GM19239 (cell line): ENCODE data around the gene BMX.
A peak's percentile ranks its signal among the peaks of the same experiment; 100 is the strongest.

Experiments used
- DNase-seq: peaks from one replicate; pipeline ENCODE4 v3.0.0; 2011; ENCODE audit warnings: low spot score; ENCODE audit not compliant: insufficient read length
- FAIRE-seq: peaks from 2 replicates; lab custom pipeline; 2011; peaks lifted over from hg19 to GRCh38; lab: Jason Lieb, UNC

BMX gene

DNA sequence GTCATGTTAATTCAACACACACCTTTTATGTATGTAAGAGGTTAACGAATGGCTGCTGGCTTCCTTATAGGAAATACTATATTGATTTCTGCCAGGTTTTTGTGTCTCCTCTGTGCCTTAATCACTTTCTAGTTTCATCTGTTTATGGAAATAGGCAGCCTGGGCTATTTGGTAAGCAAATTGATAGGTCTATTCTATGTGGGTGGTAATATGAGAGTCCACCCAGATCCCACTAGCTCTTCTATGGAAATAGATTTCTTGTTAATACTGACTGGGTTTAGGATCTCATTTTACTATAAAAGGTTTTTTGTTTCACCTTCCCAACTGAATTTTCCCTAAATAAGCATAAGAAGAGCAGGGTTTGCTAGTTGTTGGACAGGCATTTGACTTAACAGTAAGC is 4.1 kb downstream of the BMX start:
- FAIRE-seq (no peak), DNase-seq (no peak)

DNA sequence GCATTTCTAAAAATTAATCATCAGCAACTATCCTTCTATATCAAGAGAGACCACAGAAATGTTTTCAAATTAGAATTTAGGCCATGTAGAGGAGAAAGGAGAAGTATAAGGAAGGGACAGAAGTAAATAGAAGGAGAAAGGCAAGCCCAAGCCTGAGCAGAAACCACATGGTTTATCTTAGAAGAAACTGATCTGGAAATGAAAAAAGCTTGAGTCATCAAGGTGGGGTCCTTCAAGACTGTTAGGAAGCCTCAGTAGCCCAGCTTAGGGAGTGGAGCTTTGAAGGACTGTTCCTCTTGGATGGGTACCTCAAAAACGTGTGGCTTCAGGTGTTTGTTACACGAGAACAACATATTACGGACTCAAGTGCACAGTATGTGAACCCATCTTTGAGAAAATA is 4.5 kb downstream of the BMX start:
- no peak for DNase-seq
- no peak for FAIRE-seq

DNA sequence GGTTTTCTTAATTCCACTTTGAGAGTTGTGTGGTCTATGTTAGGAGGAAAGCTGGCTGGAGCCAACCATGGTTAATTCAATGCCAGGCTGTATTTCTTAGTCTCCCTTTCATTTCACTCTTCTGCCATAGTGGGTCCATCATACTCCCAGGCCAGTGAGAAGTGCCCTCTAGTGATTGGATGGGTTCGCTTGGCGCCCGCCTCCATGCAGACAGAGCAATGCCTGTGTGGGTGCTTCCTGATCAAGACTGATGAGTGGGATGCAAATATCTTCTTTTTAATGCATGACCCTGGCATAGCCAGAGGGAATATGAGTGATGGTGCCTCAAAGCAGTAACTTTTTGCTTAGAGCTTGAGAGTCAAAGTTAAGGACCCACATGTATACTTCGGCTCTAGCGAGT is 6.4 kb downstream of the BMX start:
- no peak for DNase-seq
- no peak for FAIRE-seq

DNA sequence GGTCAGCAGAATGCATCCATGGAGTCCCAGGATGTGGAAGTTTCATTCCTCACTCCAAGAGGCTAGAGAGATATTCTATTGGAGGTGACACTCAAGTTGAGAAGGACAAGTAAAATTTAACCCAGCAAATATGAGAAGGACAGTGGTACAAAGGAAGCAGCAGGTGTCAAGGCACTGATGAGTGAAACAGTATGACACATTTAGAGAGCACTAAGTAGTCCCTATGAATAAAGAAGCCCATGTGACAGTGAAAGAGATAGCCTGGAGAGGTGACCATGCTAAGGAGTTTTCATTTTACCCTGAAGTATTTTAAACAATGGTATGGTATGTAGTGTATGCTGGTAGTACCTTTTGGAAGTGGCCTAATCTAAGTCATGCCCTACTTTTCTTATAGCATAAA is 9.2 kb downstream of the BMX start:
- peak; percentile 48 for FAIRE-seq
- DNase-seq, result no peak

DNA sequence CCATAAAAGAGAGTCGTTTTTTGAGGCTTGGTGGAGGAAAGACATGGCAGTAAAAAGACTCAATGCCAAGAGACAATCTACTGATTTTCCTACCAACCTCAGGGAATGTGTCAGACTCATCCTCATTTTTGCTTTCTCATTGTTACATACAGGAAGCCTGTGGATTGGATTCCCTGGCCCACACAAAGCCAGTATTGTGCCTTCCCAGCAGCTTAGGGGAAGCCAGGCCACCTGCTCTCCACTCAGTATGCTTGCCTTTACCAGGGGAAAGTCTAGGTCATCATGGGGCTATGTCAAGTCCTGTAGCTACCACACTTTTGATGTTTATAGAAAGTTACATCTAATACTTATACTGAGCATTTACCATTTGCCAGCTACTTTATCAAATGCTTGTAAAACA is 11.0 kb downstream of the BMX start:
- DNase-seq (no peak), FAIRE-seq (no peak)

DNA sequence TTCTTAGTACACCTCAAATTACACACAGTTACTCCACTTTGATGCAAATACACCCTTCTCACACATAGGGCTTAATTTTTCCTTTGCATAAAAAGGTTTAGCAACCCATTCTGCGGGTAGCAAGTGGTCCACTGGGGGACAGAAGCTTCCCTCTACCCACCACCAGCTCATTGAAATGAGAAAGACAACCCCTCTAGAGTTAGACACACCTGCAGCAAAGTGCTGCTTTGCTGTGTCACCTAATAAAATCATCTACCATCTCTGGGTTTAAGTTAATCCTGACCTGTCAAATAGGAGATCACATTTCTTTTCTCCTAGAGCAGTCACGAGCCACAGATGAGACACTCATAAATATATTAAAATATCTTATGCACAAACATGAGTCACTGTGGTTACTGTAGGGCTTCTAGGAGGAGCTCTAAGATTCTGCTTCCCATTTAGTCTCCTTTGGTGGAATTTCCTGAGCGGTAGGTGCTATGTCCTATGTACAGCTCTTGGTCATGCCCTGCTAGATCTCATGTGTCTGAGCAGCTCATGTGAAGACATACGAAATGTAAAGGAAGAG is 11.9 kb downstream of the BMX start:
- FAIRE-seq, result no peak
- DNase-seq, result no peak

DNA sequence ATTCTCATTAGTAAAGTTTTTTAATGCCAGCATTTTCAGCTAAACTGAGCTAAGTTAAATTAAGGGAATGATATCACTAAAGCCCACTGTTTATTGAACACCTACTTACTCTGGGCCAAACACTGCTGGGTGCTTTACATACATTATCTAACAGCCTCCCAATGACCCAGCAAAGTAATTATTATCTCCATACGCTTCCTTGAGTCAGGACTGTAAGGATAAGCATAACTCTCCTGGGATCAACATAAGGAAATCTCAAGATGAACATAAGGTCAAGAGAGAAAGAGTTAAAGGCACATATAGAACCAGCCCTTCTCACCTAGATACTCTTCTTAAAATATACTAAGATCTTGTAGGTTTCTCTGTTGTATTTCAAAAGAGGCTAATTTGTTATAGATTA is 13.7 kb downstream of the BMX start:
- no peak for FAIRE-seq

DNA sequence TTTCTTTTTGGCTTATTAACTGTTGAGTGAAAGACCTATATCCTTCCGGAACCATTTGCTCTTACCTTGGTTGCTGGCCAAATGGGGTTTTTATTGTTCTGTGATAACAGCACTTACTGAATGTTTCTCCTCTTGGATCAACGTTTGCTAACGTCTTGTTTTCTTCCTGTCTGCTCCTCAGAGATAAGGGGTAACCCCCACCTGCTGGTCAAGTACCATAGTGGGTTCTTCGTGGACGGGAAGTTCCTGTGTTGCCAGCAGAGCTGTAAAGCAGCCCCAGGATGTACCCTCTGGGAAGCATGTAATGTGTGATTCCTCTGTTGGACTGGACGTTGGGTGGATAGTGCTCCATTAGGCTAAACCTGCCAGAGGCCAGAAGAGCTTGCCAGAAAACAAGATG is 15.3 kb downstream of the BMX start:
- FAIRE-seq (no peak), DNase-seq (no peak)

More for the DNA sequence above, 13.7 kb downstream of the BMX start:
- no peak for DNase-seq

DNA sequence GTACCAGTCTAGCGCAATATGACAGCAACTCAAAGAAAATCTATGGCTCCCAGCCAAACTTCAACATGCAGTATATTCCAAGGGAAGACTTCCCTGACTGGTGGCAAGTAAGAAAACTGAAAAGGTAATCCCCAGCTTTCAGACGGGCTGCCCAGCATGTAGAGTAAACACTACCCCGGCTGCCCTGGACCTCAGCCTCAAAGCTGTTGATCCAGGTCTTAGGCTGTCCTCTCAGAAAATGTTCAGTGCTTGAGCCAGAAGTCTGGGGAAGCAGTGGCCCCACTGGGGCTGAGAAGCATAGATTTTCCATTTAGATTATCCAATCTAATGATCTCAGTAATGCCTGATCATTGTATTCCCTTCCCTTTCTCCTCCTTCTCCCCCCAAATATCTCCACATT is 21.9 kb downstream of the BMX start:
- no peak for FAIRE-seq

DNA sequence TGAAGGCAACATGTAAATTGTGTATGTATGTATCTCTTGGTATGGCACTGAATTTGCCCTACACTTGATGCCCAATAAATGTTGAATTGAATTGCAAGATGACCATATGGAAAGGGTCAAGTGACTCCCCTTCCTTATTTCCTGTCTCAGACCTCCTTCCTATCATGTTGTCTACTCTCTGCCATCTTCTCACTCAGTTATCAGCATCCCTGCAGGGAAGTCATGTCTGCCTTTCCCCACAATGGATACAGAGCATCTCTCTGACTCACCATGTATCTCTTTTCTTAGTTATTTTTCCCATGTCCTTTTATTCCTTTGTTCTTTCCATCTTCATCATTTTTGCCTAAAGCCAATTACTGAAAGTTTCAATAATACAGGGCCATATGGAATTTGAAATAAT is 22.5 kb downstream of the BMX start:
- DNase-seq (no peak), FAIRE-seq (peak; percentile 28)

More for the DNA sequence above, 21.9 kb downstream of the BMX start:
- DNase-seq, result no peak

DNA sequence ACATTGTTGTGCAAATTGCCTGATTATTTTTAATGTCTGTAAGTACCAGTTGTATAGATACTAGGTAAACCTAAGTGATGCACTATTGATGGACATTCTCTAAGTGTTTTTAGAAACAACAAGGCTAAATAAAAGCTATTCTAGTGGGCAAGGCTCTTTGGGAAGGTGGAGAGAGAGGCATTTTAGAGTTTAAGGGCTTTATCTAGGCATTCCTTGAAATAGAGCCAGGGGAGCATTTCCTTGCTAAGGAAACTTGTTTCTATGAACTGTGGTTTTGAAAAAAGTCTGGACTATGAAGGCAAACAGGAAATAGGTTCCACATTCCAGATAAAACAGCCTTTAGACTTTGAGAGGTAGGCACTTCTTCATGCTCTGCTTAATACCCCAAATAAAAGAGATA is 23.8 kb downstream of the BMX start:
- no peak for FAIRE-seq
- no peak for DNase-seq

DNA sequence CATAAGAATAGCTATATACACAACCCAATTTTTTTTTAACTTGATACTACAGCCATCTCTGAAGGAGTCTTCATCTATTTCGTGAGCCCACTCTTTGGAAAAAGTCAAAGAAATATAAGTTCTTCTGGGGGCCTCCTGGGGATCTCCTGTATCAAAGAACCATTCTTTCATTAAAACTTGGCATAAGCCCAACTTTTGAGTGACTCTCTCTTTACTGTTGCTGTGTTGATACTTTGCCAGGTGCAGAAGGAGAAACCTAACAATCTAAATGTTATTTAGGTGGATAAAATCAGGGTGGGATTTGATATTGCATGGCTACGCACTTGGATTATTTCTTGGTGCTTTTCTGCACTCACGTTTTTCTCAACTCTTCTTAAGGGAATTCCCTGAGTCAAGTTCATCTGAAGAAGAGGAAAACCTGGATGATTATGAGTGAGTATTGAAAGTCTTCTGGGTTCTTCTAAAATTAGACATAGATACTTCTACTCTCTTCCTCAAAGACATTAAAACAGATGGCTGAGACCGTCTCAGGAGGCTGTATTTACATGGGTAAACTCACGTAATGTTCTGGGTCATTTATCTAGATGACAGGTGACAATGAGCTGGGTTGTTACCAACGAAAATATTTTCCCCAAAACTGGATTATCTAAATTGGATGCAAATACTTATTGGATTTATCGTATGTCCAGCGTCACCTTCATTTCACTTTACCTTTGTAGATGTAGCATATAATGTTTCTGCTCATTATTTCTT is 25.2 kb downstream of the BMX start:
- DNase-seq (no peak), FAIRE-seq (no peak)

DNA sequence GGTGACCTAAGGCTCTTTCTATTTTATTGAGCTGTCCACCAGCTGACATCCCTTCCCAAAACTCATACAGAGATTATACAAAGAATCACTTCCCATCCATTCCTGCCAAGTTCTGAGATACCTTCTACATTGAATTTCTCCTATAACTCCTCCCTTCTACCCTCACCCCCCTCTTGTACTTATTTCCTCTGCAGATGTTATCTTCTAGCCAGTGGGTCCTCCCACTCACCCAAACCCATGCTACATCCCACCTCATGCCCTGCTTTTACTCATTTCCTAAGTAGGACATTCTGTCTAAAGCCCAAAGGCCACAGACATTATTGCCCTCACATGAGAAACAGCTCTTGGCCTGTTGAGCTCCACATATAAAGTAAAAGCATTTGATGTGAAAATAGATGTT is 28.6 kb downstream of the BMX start:
- no peak for FAIRE-seq

DNA sequence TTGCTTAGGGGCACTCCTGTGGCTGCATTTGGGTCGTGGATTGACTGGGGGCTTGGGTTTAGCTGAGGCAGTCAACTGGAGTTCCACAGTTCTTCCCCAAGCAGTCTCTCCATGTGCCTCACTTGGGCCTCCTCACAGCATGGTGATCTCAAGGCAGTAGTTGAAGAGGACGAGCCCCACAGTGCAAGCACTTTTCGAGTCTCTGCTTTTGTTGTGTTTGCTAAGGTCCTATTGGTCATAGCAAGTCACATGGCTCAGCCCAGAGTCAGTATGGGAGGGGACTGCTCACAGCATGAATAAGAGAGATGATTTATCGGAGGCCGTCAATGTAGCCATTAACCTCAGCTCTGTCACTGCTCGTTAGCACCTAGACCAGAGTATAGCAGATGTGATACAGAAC is 29.7 kb downstream of the BMX start:
- DNase-seq (no peak), FAIRE-seq (no peak)

More for the DNA sequence above, 28.6 kb downstream of the BMX start:
- DNase-seq, result no peak

DNA sequence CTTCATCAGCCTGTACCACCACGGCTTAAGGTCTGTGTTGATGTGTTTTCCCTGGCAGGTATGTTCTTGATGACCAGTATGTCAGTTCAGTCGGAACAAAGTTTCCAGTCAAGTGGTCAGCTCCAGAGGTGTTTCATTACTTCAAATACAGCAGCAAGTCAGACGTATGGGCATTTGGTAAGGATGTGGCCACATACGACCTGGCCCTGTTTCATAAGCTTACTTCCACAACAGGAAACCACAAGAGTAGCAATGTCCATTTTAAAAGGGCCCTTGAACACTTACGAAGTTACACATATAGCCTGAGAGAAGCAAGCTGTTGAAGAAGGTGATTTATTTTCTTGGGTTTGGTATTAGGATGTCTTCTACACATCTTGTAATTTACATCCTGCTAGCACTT is 46.1 kb downstream of the BMX start:
- DNase-seq (no peak), FAIRE-seq (no peak)

DNA sequence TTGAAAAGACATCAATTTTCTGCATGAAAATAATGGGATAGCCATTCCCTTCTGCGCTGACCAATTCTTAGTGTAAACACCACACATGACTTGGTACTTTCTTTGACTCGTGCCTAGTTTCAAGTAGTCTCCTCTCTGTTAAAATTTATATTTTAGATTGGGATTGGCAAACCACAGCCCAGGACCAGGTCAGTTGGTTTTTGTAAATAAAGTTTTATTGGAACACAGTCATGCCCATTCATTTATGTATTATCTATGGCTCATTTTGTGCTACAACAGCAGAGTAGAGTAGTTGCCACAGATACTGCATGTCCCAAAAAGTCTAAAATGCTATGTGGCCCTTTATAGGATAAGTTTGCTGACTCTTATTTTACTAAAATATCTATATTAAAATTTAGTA is 46.7 kb downstream of the BMX start:
- FAIRE-seq, result no peak
- no peak for DNase-seq

DNA sequence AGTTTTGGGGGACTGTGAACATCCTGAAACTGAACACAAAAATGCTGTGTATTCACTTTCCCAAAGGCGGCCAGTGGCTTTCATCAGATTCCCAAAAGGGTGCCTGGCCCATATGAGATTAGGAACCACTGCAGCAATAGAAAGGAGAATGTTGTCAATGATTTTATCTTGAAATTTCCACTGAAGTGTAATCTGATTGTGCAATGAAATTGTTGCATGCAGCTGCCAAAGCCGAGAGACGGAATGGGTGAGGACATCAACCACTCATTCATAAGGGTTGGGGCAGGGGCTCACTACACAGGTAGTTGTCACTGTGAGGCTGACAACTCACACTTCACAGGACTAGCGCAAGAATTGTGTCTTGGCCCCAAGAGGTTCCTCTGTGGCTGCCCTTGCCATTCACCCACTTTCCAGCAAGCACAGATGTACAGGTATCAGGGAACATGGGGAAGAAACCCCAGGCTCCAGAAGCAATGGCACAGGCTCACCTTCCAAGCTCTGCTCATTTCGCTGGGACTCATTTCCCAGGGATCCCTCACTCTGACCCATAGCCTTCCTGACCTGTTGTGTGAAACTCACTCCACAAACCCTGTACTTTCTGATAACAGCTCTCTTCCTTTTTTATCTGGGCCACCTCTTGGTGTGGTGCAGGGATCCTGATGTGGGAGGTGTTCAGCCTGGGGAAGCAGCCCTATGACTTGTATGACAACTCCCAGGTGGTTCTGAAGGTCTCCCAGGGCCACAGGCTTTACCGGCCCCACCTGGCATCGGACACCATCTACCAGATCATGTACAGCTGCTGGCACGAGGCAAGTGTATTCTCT is 48.8 kb downstream of the BMX start:
- DNase-seq (no peak), FAIRE-seq (no peak)

DNA sequence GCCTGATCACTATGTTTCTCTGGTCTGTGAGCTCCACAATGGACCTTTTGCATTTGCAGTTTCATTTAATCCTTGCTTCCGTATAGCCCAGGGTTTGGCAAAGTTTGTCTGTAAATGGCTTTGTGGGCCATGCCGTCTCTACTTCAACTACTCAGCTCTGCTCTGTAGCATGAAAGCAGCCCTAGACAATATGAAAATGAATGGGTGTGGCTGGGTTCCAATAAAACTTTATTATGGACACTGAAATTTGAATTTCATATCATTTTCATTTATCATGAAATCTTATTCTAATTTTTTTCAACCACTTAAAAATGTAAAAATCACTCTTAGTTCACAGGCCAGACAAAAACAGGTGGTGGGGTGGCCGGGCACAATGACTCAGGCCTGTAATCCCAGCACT is 58.6 kb downstream of the BMX start:
- DNase-seq (no peak), FAIRE-seq (no peak)

DNA sequence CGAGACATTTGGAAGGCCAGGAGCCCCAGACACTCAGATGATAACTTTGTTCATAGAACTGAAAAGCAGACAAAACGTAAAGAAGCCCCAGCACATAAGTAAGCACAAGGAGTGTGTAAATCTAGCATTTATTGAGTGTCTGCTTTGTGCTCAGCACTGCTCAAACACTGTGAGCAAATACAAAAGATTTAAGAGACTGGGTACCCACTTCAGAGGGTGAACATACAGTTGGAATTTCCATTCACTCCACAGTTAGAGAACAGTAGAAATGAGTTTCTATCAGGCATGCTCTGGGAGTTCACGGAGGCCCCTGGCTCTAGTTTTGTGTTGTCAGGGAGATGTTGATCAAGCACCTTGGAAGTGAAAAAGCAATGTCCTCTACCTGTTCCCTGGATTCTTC is 60.3 kb downstream of the BMX start:
- DNase-seq (no peak), FAIRE-seq (no peak)

DNA sequence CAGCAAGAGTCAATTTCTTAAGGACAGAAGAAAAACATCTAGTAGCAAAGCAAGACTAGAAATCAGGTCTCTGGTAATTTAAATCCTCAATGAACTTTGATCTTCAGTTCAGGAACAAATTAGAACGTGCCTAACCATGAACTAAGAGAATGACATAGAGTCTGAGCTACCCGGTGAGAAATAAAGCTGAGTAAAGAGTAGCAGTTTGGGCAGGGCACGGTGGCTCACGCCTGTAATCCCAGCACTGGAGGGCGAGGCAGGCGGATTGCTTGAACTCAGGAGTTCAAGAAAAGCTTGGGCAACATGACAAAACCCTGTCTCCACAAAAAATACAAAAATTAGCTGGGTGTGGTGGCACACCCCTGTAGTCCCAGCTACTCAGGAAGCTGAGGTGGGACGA is 62.4 kb downstream of the BMX start:
- FAIRE-seq (no peak), DNase-seq (no peak)

DNA sequence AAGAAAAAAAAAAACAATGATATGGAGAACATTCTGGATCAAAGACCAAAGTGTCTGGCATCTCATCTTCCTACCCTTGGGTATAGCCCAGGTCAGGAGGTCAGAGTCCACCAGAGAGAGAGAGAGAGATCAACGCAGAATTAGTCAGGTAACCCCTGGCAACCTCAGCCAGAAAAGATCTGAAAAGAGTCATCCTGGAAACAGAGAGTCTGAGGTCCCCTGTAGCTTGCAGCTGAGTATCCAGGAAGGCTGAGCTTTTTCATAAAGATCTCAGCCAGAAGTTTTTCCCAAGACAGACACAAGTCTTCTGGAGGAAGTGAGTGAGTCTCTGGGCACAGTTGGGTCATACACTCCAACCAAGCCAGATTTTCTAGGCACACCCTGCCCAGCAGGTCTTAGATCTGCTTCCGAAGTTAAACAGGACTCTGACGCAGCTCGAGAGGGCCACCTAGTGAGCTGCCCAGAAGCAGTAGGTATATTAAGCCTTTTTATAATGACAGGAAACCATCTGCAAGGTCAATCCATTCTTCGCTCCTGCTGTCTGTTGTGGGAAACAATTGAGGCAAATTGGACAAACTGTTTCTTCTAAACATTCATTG is 64.5 kb downstream of the BMX start:
- DNase-seq (peak; percentile 1), FAIRE-seq (peak; percentile 70)
